IPS DF 4.7 (cell line): Measurements from ENCODE around the gene GDF3.
"Not testable (repeated sequence)": the region's sequence is repeated elsewhere in the genome, so short reads cannot be mapped to it uniquely, and the experiment has no call there.

Source experiments
- DNase-seq: peaks from one replicate; pipeline ENCODE4 v3.0.0-alpha.2; 2013; ENCODE audit warnings: low spot score; ENCODE audit errors: extremely low read depth

The GDF3 gene

DNA sequence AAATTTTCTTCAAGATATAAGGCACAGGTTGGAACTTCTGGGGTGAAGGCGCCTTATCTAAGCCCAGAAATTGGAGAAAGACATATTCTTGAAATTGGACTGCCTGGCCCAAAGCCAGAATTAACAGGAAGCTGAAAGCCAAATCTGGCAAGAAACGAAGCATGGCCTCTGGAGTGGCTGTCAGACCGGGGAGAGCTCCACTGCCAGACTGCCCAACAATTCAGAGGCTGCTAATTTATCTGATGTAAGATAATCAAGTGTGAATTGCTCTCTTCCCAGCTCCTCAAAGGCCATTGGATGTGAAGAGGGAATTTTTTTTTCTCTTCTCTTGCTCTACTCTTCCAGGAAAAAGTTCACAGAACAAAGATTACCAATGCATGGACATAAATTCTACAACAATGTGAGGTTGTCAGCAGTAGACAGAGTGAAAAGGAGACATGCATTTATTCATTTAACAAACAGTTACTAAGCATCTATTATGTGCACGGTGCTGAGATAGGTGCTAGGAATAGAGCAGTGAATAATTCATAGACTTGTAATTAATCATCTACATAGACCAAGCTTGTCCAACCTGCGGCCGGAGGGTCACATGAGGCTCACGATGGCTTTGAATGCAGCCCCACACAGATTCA is at the start of gene GDF3:
Gene GDF3, minus strand, starts transcription at position 210 of the 632 bp plus-strand sequence. Its CDS starts 47 bp downstream, at position 163.
- no peak for DNase-seq

DNA sequence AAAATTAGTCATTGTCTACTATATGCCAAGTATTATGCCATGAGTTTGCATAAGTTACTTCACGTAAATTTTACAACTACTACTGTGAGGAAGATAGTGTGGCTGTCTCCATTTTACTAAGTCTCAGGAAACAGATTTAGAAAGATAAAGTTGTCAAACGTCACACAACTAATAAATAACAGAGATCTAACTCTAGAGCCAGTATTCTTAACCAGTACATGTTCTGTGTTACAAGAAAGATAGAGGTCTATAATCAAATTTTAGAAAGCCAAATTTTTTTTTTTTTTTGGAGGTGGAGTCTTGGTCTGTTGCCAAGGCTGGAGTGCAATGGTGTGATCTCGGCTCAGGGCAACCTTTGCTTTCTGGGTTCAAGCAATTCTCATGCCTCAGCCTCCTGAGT is 37.4 kb upstream of the GDF3 start:
- no peak for DNase-seq

DNA sequence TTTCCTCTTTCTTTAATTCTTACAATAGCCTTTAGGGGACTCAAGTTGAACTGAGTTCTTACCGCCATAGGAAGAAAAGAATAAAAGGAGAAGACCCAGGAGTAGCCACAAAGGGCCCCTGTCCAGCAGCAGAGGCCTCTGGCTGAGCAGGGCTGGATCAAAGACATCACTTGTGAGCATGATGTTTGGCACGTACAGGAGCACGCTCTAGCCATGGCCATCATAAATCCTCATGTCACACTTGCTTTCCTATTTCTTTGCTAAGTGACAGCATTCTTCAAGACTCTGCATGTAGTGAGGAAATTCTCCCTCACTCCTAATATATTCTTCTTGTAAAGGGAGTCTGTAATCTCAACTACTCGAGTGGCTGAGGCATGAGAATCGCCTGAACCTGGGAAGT is 35.9 kb upstream of the GDF3 start:
- no peak for DNase-seq

DNA sequence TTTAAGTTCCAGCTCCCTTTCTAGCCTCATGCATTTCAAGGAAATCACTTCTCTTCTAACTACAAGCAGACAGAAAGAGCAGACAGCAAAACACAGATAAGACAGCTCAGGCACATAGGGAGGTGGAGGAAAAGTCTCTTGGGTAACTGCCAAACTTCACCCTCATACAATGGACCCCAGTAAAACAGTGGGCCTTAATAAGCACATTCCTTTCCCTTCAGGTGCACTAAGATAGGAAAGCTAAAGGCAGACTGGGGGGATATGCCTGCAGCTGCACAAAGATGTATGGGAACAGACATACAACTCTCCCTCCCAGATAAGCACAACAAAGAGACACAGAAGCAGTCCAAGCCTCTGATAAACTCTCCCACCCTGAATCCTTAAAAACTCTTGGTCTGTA is 35.4 kb upstream of the GDF3 start:
- DNase-seq: not testable (repeated sequence)

DNA sequence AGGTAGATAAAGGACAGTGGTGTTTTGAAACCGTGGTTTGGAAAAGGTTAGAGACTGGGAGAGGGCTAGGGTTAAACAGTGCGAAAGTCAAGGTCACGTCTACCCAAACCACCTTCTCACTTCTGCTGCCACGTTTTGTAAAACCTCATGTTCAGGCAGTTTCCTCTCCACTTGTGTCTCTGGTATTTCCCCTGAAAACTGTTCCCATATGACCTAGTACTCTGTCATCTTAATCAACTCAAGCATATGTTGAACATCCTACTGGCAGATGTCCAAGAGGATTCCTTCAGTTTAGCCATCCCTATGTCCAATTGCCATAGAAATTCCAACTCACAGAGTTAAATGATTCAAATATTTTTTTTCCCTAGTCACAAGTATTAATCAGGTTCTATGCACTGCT is 34.2 kb upstream of the GDF3 start:
- DNase-seq: no peak

DNA sequence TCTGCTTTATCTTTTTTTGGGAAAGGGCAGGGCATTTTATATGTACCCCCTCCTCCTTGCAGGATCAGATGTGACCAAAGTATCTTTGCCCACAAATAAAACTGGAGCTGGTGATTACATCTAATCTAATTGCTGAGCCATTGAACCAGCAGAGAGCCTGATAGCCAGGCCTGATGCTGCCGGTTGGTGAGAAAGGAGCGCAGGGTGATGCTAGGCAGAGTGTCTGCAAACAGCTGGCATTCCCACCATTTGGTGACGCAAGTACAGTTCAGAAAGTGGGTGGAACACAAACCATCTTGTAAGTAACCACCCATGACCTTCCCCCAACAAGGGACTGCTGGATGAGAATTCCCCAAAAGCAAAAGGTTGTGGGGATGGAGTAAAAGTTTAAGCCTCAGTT is 28.4 kb upstream of the GDF3 start:
- no peak for DNase-seq

DNA sequence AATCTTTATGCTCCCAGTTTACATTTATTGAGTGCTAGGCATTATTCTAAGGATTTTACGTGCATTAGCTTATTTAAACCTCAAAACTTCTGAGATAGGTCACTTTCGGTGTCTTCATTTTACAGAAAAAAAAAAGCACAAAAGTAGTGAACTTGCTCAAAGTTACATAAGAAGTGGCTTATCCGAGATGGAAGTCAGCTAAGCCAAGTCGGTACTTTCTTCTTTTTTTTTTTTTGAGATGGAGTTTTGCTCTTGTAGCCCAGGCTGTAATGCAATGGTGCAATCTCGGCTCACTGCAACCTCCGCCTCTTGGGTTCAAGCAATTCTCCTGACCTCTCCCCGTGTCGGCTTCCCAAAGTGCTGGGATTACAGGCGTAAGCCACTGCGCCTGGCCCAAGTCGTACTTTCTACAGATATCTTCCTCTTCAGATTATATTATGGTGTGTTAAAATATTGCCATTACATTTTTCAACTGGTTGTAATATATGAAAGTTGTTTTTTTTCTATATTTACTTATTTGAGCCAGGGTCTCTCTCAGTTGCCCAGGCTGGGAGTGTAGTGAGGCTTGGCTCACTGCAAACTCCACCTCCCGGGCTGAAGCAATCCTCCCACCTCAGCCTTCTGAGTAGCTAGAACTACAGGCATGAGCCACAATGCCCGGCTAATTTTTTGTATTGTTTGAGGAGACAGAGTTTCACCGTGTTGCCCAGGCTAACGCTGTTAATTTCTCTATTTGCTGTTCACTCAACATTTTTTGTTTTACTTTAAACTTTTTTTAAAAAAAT is 24.6 kb upstream of the GDF3 start:
- DNase-seq: no peak

DNA sequence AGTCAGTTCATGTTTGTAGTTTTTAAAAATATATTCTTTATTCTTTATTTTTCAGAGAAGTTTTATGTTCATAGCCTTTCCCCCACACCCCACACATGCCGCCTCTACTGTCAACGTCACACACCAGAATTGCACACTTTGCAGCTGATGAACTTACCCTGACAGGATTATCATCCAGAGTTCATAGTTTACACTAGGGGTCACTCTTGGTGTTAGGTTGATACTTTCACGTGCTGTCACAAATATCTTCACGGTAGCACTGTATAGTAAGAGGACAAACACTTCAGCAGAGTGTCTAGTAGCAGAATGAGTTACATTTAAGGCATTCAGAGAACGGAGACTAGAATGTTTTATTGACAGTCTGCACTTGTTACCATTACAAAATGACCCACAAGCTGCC is 20.8 kb upstream of the GDF3 start:
- no peak for DNase-seq

DNA sequence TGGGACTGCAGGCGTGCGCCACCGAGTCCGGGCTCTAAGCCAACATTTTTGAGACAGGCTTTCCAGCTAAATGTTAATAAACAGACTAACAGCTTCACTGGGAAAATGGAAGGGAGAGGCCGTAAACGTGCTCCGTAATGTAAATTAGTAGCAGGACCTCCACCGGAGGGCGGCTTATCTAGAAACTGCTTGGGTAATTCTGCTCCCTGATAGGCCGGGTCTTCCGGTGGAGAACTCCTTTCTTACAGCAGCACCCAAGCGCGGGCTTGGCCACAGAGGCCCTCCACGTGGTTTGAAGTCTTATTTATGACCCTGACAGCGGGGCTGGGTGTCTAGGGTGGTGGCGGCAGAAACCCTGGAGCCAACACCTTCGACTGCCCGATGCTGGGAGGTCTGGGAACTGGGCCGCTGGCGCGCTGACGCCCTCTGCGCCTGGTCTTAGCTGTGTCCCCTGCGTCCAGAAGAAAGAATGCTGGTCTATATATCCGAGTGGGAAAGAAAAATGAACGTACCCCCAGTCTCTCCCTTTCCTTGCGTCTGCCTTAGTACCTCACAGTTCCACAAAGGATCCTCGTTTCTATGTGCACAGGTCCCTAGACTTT is 17.4 kb upstream of the GDF3 start:
- no peak for DNase-seq

DNA sequence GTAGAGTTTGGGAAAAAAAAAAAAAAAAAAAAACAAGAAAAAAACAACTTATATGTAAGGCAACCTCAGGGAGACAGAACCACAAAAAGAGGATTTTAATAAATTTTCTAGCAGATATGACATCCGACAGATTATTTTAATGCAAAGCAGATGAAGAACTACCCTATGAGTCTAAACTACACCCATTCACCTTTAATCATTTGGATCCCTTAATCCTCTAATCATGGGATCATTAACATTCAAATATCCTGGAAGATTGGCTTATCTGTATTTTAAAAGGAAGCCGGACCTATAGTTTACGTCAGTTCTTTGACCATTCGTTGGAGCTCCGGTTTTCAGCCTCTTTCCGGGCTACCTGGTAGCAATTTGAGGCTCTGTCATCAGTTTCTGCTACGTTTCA is 15.6 kb upstream of the GDF3 start, which contains the start of gene DPPA3:
Gene DPPA3, plus strand, starts transcription at position 301 of the 400 bp plus-strand sequence. CDS start 138 bp downstream, outside the sequence.
- DNase-seq: no peak

DNA sequence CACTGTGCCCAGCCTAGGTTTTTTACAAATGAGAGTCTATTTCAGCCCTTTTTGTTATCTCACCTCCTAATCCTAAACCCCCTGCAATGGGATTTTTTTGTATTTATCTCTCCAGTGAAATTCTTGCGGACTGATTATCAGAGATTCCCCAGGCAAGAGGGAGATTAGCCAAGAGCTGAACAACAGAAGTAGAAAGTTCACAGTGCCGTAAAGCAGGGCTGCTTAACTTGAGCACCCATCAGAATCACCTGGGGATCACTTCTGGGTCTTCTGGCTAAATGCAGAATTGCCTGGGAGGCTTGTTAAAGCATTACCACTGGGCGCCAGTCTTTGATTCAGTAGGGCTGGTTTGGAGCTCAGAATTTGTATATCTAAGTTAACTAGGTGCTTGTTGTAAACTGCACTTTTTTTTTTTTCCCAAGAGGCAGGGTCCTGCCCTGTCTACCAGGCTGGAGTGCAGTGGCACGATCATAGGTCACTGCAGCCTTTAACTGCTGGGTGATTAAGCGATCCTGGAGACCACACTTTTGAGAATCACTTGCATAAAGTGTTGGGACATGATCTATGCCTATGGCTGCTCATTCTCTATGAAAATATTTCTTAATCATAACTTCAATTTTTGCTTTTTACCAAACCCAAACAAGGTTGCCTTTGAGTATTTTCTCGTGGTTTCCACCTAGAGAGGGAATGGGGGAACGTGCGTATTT is 14.5 kb upstream of the GDF3 start:
- no peak for DNase-seq

DNA sequence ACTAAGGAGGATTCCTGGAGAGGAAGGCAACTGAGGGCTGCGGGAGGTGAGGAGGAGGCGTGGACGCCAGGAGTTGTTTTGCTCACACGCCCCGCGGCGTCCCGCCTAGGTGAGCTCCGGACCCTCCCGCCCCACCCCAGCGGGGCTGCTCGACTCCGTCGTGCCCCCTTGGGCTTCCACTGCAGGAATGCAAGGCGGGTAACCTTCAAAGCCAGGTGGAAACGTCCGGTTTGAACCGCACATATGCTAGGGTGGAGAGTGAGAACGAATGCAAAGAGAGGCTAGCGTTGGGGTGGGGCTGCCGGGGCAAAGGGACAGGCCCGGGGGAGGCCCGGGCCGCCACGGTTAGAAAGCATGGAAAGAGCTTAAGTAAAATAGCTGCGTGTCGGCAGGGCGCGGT is 10.3 kb upstream of the GDF3 start:
- no peak for DNase-seq

DNA sequence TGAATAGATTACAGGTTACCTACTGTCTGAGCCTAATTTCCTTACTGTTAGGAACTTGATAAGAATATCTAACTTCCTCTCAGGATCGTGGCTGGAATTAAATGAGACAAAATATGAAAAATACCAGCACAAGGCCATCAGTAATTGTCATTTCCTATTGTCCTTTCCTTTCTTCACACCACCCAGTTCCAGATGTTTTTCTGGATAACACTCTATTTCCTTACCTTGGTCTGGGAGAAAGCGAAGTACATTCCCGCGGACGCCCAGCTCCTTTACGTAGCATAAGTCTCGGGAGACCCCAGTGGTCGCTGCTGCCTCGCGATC is 376 bp downstream of the GDF3 start:
- DNase-seq: no peak

DNA sequence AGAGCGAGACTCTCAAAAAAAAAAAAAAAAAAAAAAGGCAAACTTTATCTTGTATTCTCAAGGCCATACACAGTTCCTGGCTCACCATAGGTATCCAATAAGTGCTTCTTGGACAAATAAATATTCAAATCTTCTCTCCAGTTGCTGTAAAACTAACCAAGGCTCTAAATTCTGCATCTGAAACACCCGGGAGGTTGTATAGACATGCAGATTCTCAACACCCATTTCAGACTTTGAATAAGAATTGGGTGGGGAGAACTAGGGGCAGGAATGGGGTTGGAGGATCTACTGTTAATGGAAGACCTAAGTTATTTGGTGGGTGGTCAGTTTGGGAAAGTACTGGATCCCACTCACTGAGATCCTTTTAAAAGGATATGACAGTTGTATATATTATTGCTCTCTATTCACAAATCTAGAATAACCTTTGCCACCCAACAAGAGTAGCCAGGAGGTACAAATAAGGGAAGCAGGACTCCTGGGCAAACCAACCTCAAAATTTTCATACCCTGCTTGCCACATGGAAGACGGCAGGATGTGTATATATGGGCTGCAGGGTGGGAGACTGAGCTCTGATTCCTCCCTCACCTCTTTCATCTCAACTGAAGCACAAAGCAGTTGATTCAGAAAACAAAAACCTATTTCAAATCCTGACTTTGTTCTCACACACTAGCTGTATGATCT is 879 bp downstream of the GDF3 start:
- no peak for DNase-seq

DNA sequence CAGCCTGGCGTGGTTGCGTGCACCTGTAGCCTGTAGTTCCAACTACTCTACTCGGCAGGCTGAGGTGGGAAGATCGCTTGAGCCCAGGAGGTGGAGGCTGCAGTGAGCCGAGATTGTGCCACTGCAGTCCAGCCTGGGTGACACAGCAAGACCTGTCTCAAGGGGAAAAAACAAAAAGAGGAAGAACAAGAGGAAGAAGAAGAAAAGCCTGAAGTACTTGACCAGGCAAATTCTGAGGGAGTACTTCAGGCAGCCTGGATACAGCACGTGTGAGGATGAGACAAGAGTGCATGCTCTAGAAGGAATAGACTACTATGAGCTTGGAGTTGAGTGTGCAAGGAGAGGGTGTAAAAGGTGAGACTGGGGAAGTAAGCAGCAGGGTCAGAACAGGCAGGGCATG is 1.8 kb downstream of the GDF3 start:
- no peak for DNase-seq

DNA sequence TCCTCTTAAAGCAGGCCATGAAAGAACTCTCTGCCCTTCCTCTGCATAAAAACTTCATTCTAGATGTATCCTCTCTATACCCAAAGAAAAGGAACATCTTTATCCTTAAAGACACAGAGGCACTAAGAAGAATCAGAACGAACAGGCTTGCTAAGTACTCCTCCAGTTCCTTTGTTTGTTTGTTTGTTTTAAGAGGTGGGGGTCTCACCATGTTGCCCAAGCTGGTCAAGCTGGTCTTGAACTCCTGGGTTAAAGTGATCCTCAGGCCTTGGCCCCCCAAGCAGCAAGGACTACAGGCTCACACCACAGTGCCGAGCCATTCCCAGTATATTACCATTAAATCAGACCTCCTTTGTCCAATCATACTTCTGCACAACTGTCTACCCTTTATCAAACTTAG is 14.0 kb downstream of the GDF3 start:
- DNase-seq: no peak

DNA sequence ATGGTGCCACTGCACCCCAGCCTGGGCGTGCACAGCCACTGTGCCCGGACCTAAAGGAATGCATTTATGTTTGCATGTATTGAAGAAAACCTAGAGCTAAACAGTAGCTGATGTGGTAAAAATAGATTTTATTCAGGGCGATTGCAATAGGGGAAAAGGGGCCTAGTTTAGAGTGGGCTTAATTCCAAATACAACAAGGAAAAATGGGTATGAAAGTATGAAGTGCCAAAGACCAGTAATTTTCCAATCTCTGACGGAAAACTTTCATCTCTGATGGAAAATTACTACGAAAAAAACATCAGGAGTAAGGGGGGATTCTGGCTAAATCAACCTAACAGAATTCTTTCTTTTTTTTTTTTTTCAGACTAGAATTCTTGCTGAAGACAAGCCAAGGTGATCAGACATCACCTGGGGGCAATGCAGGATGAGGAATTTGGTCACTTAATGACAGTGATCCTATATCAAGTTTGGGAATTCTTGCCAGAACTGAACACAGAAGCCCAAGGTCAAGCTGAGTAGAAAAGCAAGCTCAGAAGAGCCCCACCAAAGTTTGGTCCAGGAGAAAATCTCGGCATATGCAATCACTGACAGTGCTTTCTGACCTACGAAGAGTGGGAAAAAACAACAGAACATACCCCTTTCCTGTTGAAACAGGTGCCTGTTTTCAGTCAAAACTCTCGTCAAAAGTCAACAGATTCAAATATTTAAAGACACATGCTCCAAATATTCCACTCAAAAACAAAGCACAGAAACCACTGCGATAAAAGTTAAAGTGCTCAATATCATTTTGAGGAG is 16.1 kb downstream of the GDF3 start:
- DNase-seq: no peak

DNA sequence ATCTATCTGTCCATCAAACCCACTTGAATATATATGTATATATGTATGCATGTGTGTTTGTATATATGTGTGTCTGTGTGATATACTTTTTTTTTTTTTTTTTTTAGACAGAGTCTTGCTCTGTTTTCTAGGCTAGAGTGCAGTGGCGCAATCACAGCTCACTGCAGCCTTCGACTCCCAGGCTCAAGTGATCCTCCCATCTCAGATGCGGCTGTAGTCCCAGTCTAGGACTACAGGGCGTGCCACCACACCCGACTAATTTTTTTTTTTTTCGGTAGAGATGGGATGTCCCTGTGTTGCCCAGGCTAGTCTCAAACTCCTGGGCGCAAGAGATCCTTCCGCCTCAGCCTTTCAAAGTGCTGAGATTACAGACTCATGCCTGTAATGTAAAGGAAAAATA is 16.8 kb downstream of the GDF3 start:
- no peak for DNase-seq

DNA sequence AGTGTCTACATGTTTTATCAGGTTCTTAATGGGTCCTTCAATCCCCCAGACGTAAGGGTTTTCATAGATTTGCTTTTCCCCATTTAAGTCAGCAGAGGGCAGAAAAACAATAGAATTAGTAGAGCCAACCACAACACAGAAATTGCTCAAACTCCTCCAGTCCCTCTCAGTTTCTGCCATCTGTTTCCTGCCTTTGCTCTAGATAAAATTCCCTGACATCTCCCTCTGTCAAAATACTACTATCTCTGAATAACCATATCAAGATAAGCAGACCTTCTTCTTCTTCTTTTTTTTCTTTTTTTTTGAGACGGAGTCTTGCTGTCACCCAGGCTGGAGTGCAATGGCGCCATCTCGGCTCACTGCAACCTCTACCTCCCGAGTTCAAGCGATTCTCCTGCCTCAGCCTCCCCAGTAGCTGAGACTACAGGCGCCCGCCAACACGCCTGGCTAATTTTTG is 18.1 kb downstream of the GDF3 start:
- not testable (repeated sequence) for DNase-seq

DNA sequence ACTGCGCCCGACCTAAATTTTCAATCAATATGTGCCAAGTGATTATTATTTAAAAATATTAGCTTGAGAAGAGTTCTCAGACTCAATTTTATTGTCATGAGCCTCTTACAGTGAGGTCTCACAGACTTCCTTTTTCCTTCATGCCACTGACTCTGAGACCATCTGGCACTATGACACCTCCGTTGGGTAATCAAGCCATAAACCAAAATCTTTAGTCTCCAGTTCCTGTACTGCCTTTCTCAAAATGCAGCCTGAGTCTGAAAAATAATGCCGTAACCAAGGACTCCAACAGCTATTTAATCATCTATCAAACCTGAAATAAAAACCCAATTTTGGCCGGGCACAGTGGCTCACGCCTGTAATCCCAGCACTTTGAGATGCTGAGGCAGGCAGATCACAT is 20.1 kb downstream of the GDF3 start:
- not testable (repeated sequence) for DNase-seq

DNA sequence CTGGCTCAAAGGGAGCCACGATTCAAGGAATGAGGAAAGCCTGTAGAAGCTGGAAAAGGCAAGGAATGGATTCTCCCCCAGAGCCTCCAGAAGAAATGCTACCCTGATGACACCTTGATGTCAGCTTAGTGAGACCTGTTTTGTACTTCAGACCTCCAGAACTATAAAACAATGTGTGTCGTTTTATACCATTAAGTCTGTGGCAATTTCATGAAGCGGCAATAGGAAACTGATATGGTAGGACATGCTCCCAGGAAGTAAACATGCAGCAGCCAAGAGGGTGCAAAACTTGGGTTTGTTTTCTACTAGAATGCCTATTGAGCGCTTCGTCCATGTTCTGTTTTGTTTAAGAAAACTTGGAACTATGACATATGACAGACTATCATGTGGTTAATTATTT is 27.4 kb downstream of the GDF3 start:
- no peak for DNase-seq
